PC-3 (cell line): ENCODE measurements around the gene PLXNA1. TPM values are rescaled to one million over a fixed set of nuclear protein-coding genes. Genes with fewer than 3 reads are reported as not detected.
A peak's percentile ranks its signal among the peaks of the same experiment; 100 is the strongest.

Experiments
- ATAC-seq: fragments of 200-7000 bp; cut with Tn5 transposase; 2 replicates; pipeline ENCODE4 v1.9.1; 2020; ENCODE audit warnings: mild to moderate bottlenecking, moderate library complexity
- BruUV-seq: library from RNA; stranded (reverse); fragments of 400-500 nt; replicated peaks from 2 replicates; lab custom pipeline; 2021; lab: Mats Ljungman, UMichigan
- CTCF ChIA-PET: fragments of 300-600 bp; sonication (Branson Sonifier 250); formaldehyde crosslinking; loops from one replicate; lab custom pipeline; 2022; ENCODE audit warnings: antibody characterized with exemption; lab: Charles Lee
- POLR2A ChIA-PET: fragments of 300-600 bp; sonication (Branson Sonifier 250); formaldehyde crosslinking; loops from one replicate; lab custom pipeline; 2022; ENCODE audit warnings: antibody characterized with exemption; ENCODE audit not compliant: unreplicated experiment; lab: Charles Lee
- DNase-seq: peaks from one replicate; pipeline ENCODE4 v3.0.0-alpha.2; 2015
- H2AFZ ChIP-seq: fragments of 300-600 bp; sonication (generic); 2 replicates; pipeline ENCODE4 v1.6.0; 2016; ENCODE audit warnings: antibody characterized with exemption, low read length
- H3F3A ChIP-seq: fragments of 300-600 bp; sonication (generic); one replicate; pipeline ENCODE4 v1.6.0; 2017; ENCODE audit warnings: antibody characterized with exemption, low read length, control low read depth, mild to moderate bottlenecking; ENCODE audit not compliant: unreplicated experiment
- H3K27ac ChIP-seq: fragments of 300-600 bp; sonication (generic); 2 replicates; pipeline ENCODE4 v1.5.1; 2016; ENCODE audit warnings: mild to moderate bottlenecking, low read length
- H3K27me3 ChIP-seq: fragments of 300-600 bp; sonication (generic); 2 replicates; pipeline ENCODE4 v1.6.1; 2016; ENCODE audit warnings: low read length, mixed read lengths
- H3K36me3 ChIP-seq: fragments of 300-600 bp; sonication (generic); 2 replicates; pipeline ENCODE4 v1.6.1; 2016; ENCODE audit warnings: low read depth, mixed run types, low read length, mixed read lengths
- H3K4me1 ChIP-seq: fragments of 300-600 bp; sonication (generic); 2 replicates; pipeline ENCODE4 v1.5.1; 2016; ENCODE audit warnings: low read length; ENCODE audit not compliant: insufficient read depth
- H3K4me2 ChIP-seq: fragments of 300-600 bp; sonication (generic); 2 replicates; pipeline ENCODE4 v1.6.0; 2016; ENCODE audit warnings: low read length
- H3K4me3 ChIP-seq: fragments of 300-600 bp; sonication (generic); 2 replicates; pipeline ENCODE4 v1.5.1; 2016; ENCODE audit warnings: mild to moderate bottlenecking, low read length, mixed read lengths
- H3K79me2 ChIP-seq: fragments of 300-600 bp; sonication (generic); 2 replicates; pipeline ENCODE4 v1.6.1; 2017; ENCODE audit warnings: low read length, mixed read lengths
- H3K9ac ChIP-seq: fragments of 300-600 bp; sonication (generic); 2 replicates; pipeline ENCODE4 v1.6.0; 2016; ENCODE audit warnings: mild to moderate bottlenecking, low read length
- H3K9me2 ChIP-seq: fragments of 300-600 bp; sonication (generic); replicated peaks from 2 replicates; pipeline ENCODE4 v1.6.1; 2016; ENCODE audit warnings: mixed run types, low read length, mixed read lengths
- H3K9me3 ChIP-seq: fragments of 300-600 bp; sonication (generic); 2 replicates; pipeline ENCODE4 v1.6.1; 2016; ENCODE audit warnings: low read length, mixed read lengths
- H4K20me1 ChIP-seq: fragments of 300-600 bp; sonication (generic); 2 replicates; pipeline ENCODE4 v1.6.1; 2016; ENCODE audit warnings: low read length, mixed read lengths
- CTCF ChIP-seq: fragments of 300-600 bp; sonication (generic); conservative IDR thresholded peaks from 2 replicates; pipeline ENCODE4 v1.5.1; 2017; ENCODE audit warnings: antibody characterized with exemption, low read depth, mild to moderate bottlenecking, low read length
- EZH2 ChIP-seq: fragments of 300-600 bp; sonication (generic); IDR thresholded peaks from one replicate; pipeline ENCODE4 v1.6.1; 2017; ENCODE audit warnings: antibody characterized with exemption, mild to moderate bottlenecking, low read length; ENCODE audit not compliant: unreplicated experiment
- EZH2phosphoT487 ChIP-seq: fragments of 300-600 bp; sonication (generic); IDR thresholded peaks from 2 replicates; pipeline ENCODE4 v1.6.1; 2018; ENCODE audit warnings: mild to moderate bottlenecking, antibody characterized with exemption, low read length, borderline replicate concordance
- intact Hi-C: fragments of 100-400 bp; cut with micrococcal nuclease; formaldehyde crosslinking; loops from 2 replicates; pipeline ENCODE4 v1.9.0; 2023
- total RNA-seq: library from RNA; depleted of rRNA; stranded (reverse); fragments of >200 nt; gene quantifications from 2 replicates; pipeline ENCODE4 v1.2.3, GENCODE V29; 2014

PLXNA1 gene
- total RNA-seq, 1 experiment from 2014 or later = 30.0 TPM

GRCh38 chr3:126937533-126937932 lies 45.4 kb upstream of the PLXNA1 start:
- no peaks in the 10 kb centered on the region for H3K27me3 ChIP-seq
- DNase-seq (peak; percentile 7), ATAC-seq (peak; percentile 44; the same call in 1 of the 2 replicates)
- H3K4me1 ChIP-seq = peaks cover 12% of the 10 kb centered on the region; the same call in 1 of the 2 replicates
- TF ChIP-seq EZH2phosphoT487 = no peak
- no peak for TF ChIP-seq EZH2
- no peak for TF ChIP-seq CTCF
- H2AFZ ChIP-seq = no peak overlapping the region
- no peak overlapping the region for H3K27ac ChIP-seq
- CTCF ChIA-PET = no interaction called here
- no peak overlapping the region for H3K4me3 ChIP-seq
- H3K36me3 ChIP-seq = no peaks in the 10 kb centered on the region
- H3F3A ChIP-seq = no peaks in the 10 kb centered on the region
- H3K79me2 ChIP-seq = no peaks in the 10 kb centered on the region
- no peak overlapping the region for H3K9ac ChIP-seq
- no peaks in the 10 kb centered on the region for H3K9me3 ChIP-seq
- H3K9me2 ChIP-seq = no peaks in the 10 kb centered on the region
- no peaks in the 10 kb centered on the region for H4K20me1 ChIP-seq
- POLR2A ChIA-PET = no interaction called here
- BruUV-seq = no TSS peak
- intact Hi-C loops = no loop called here
- H3K4me2 ChIP-seq = no peak overlapping the region

- BruUV-seq = no TSS peak
- H3K36me3 ChIP-seq = no peaks in the 10 kb centered on the region
- ChIA-PET CTCF (no interaction called here), POLR2A (no interaction called here)
- no peaks in the 10 kb centered on the region for H4K20me1 ChIP-seq
- no peak overlapping the region for H3K27ac ChIP-seq
- no peak overlapping the region for H3K4me3 ChIP-seq
- H3K27me3 ChIP-seq = no peaks in the 10 kb centered on the region
- no peaks in the 10 kb centered on the region for H3K9me3 ChIP-seq
- no peak for ATAC-seq
- H3K4me1 ChIP-seq = peaks cover 9% of the 10 kb centered on the region; the same call in 1 of the 2 replicates
- no peak for DNase-seq
- H3K9me2 ChIP-seq = no peaks in the 10 kb centered on the region
- intact Hi-C loops = no loop called here
- no peak overlapping the region for H2AFZ ChIP-seq
- H3K9ac ChIP-seq = no peak overlapping the region
- H3K4me2 ChIP-seq = no peak overlapping the region
- no peaks in the 10 kb centered on the region for H3K79me2 ChIP-seq
- TF ChIP-seq EZH2phosphoT487 (no peak), CTCF (no peak), EZH2 (no peak)
- H3F3A ChIP-seq = no peaks in the 10 kb centered on the region
These were observed 44.9 kb upstream of the PLXNA1 start for GRCh38 chr3:126937973-126938372.

GRCh38 chr3:126938520-126939337 lies 44.2 kb upstream of the PLXNA1 start:
- Histone ChIP-seq H2AFZ (no peak overlapping the region), H4K20me1 (no peaks in the 10 kb centered on the region), H3K9ac (no peak overlapping the region), H3K27ac (no peak overlapping the region), H3K36me3 (no peaks in the 10 kb centered on the region), H3K9me2 (no peaks in the 10 kb centered on the region), H3F3A (no peaks in the 10 kb centered on the region), H3K4me1 (peaks cover 9% of the 10 kb centered on the region; the same call in 1 of the 2 replicates), H3K9me3 (no peaks in the 10 kb centered on the region), H3K27me3 (no peaks in the 10 kb centered on the region), H3K4me2 (no peak overlapping the region), H3K79me2 (no peaks in the 10 kb centered on the region), H3K4me3 (no peak overlapping the region)
- BruUV-seq = no TSS peak
- peak; percentile 51 for ATAC-seq
- ChIA-PET POLR2A (interaction anchor here (0.7 kb wide), 1 partner anchor 286 kb away, joined by 3 read pairs; no protein-coding TSS in a partner anchor), CTCF (no interaction called here)
- DNase-seq = no peak
- intact Hi-C loops = no loop called here
- TF ChIP-seq EZH2 = no peak
- no peak for TF ChIP-seq CTCF
- TF ChIP-seq EZH2phosphoT487 = no peak
